Activated CD4-positive, alpha-beta T cell treated with anti-CD3 and anti-CD28 coated beads for 36 hours (primary cell): Measurements from ENCODE around the gene P3H1. TPM values are rescaled to one million over a fixed set of nuclear protein-coding genes. Genes with fewer than 3 reads are reported as not detected.
"Not testable (repeated sequence)": the region's sequence is repeated elsewhere in the genome, so short reads cannot be mapped to it uniquely, and the experiment has no call there.

Experiments
- ATAC-seq: fragments of 200-7000 bp; cut with Tn5 transposase; one replicate; pipeline ENCODE4 v1.10.0; 2021; ENCODE audit warnings: mild to moderate bottlenecking, moderate library complexity
- CTCF ChIA-PET: fragments of 350-600 bp; sonication (Branson Sonifier 250); formaldehyde crosslinking; loops from one replicate; lab custom pipeline; 2021; ENCODE audit warnings: antibody characterized with exemption; lab: Charles Lee
- POLR2A ChIA-PET: fragments of 350-600 bp; sonication (Branson Sonifier 250); formaldehyde crosslinking; loops from one replicate; lab custom pipeline; 2021; ENCODE audit warnings: antibody characterized with exemption, inconsistent platforms; lab: Charles Lee
- DNase-seq: peaks from one replicate; pipeline ENCODE4 v3.0.0-alpha.2; 2020
- H3K27ac Mint-ChIP-seq: one replicate; pipeline ENCODE4 v1.8.0; 2021; ENCODE audit warnings: mixed read lengths
- H3K27me3 Mint-ChIP-seq: one replicate; pipeline ENCODE4 v1.8.0; 2021; ENCODE audit warnings: mixed read lengths
- H3K36me3 Mint-ChIP-seq: one replicate; pipeline ENCODE4 v1.8.0; 2021; ENCODE audit warnings: low read depth, mixed read lengths
- H3K4me1 Mint-ChIP-seq: one replicate; pipeline ENCODE4 v1.8.0; 2021; ENCODE audit warnings: mixed read lengths
- H3K4me3 Mint-ChIP-seq: one replicate; pipeline ENCODE4 v1.8.0; 2021; ENCODE audit warnings: mild to moderate bottlenecking, moderate library complexity, mixed read lengths
- H3K9me3 Mint-ChIP-seq: one replicate; pipeline ENCODE4 v1.8.0; 2021; ENCODE audit warnings: low read depth, mixed read lengths
- intact Hi-C, 2 experiments: fragments of 100-400 bp; cut with DNase I in 1 of 2; cut with micrococcal nuclease in 1 of 2; formaldehyde crosslinking; loops; one replicate each; pipeline versions ENCODE4 v1.14.2 to v1.15.1; 2022 to 2024; cut with DNase I, micrococcal nuclease
- total RNA-seq, 2 experiments: library from RNA; stranded (reverse); gene quantifications; one replicate each; pipeline ENCODE4 v1.2.3, GENCODE V29; 2021

The P3H1 gene
- total RNA-seq, 2 experiments from 2014 or later = 24.3 to 28.8 TPM

DNA sequence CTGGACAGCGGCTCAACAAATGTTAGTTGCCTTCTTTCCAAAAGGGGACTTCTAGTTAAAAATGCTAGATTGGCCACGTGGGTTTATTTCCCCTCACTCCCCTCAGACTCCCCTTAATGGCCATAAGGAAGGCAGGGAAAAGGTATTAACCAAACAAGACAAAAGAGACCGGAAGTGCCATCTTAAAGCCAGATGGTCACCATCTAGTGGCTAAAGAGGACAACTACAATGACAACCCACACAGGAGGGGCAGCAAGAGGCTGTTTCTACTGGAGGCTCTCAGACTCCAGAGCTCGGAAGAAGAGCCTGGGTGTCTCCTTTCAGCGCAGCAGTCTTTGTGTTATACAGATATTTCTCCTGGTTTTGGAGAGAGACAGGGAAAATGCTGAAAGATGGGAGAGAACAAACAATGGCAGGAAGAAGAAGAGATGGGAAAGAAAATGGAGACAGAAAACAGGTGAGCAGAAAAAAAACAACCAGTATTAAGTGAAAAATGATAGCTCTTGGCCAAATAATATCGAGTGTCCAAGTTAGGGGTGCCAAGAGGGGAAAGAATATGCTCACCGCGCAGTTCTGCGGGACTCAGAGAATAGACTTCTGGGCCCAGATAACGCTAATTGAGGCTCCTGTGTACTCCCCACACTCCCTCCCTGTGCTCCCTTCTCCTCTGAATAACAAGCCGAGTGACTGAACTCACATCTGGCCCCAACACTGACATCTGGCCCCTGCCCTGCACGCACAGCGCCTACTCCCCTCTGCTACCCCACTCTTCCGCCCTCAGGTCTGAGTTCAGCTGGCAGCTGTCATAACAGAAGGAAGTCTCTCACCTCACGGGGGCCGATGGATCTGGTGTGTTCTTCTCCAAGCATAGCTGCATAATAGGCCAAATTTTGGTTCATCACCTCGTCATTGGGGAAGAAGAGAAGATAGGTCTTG is 9.6 kb downstream of the P3H1 start:
- Mint-ChIP-seq H3K36me3 (peaks cover 46% of the 10 kb centered on the region), H3K4me1 (peaks cover under 1% of the 10 kb centered on the region), H3K4me3 (no peak overlapping the region), H3K27ac (no peak overlapping the region), H3K27me3 (no peaks in the 10 kb centered on the region), H3K9me3 (no peaks in the 10 kb centered on the region)
- ChIA-PET POLR2A (no interaction called here), CTCF (interaction anchor here (0.6 to 3.6 kb wide), 7 partner anchors 10 to 797 kb away, joined by 3 to 20 read pairs (median 3); partner anchors contain the start of genes C1orf50 and P3H1)
- peak; percentile 39 for ATAC-seq
- no peak for DNase-seq
- intact Hi-C loops = no loop called here

DNA sequence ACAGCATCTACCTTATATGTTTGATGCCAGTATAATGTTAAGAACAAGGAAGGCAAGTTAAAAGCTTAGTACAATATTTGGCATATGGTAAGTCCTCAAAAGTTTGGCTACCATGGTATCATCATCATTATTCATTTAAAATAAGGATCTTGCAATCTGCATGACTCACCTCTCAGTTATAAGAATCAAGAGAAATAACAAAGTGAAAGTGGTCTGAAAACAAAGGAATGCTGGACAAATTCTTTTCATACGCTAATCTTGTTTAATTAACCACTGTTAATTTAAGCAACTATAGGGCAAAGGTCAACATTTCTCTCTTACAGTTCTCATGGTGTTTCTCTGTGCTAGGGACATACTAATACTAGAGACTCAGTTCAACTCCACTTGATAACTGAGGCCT is 13.8 kb downstream of the P3H1 start:
- no peak for ATAC-seq
- no peak for DNase-seq
- H3K27ac Mint-ChIP-seq = no peak overlapping the region
- CTCF ChIA-PET = interaction anchor here (0.6 to 0.8 kb wide), 3 partner anchors 15 to 288 kb away, joined by 3 read pairs; no protein-coding TSS in a partner anchor
- no peaks in the 10 kb centered on the region for H3K9me3 Mint-ChIP-seq
- no peak overlapping the region for H3K4me3 Mint-ChIP-seq
- no peaks in the 10 kb centered on the region for H3K27me3 Mint-ChIP-seq
- no peaks in the 10 kb centered on the region for H3K4me1 Mint-ChIP-seq
- POLR2A ChIA-PET = no interaction called here
- intact Hi-C loops = no loop called here
- H3K36me3 Mint-ChIP-seq = peaks cover 67% of the 10 kb centered on the region

DNA sequence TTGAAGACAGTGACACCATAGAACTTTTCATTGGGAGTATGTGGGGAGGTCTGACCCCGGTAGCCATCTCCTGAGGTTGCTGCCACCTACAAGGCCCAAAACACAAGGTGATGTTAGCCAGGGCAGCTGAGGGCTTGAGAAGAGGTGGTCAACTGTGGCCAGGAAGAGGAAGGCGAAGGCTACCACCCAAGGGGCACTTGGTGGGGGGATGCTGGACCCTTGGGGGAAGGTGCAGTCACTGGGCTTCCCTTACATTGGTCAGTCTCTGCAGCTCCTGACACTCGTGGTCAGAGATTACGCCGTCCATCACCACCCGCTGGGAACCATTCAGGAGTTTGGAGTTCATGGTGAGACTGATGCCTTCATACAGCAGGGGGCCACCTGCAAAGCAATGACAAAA is 14.5 kb downstream of the P3H1 start:
- intact Hi-C loops = no loop called here
- Mint-ChIP-seq H3K9me3 (no peaks in the 10 kb centered on the region), H3K36me3 (peaks cover 64% of the 10 kb centered on the region), H3K27ac (no peak overlapping the region), H3K27me3 (no peaks in the 10 kb centered on the region), H3K4me3 (no peak overlapping the region), H3K4me1 (no peaks in the 10 kb centered on the region)
- ChIA-PET POLR2A (no interaction called here), CTCF (interaction anchor here (0.6 to 0.8 kb wide), 3 partner anchors 15 to 159 kb away, joined by 3 to 5 read pairs (median 3); no protein-coding TSS in a partner anchor)
- ATAC-seq (no peak), DNase-seq (no peak)

DNA sequence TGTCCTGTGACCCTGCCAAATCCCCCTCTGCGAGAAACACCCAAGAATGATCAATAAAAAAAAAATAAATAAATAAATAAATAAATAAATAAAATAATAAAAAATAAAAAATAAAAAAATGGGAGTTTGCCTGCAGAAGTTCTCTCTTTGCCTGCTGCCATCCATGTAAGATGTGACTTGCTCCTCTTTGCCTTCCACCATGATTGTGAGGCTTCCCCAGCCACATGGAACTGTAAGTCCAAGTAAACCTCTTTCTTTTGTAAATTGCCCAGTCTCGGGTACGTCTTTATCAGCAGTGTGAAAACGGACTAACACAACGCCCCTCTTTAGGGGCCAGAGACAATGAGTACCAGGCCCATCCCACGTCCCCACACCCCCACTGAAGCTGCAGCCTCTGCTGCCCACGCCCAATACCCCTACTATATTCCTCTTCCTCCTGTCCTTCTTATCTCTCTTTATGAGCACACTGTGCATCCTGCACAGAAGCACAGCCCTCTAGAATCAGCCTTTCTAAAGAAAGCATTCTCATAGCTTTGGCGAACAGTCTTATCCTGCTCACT is 15.2 kb downstream of the P3H1 start:
- DNase-seq, H3K27me3 Mint-ChIP-seq, intact Hi-C loops, H3K4me1 Mint-ChIP-seq, ATAC-seq, H3K27ac Mint-ChIP-seq, H3K9me3 Mint-ChIP-seq, POLR2A ChIA-PET, H3K4me3 Mint-ChIP-seq: not testable (repeated sequence)
- CTCF ChIA-PET = interaction anchor here (0.6 kb wide), 1 partner anchor 69 kb away, joined by 5 read pairs; no protein-coding TSS in a partner anchor
- peaks cover 63% of the 10 kb centered on the region for H3K36me3 Mint-ChIP-seq

DNA sequence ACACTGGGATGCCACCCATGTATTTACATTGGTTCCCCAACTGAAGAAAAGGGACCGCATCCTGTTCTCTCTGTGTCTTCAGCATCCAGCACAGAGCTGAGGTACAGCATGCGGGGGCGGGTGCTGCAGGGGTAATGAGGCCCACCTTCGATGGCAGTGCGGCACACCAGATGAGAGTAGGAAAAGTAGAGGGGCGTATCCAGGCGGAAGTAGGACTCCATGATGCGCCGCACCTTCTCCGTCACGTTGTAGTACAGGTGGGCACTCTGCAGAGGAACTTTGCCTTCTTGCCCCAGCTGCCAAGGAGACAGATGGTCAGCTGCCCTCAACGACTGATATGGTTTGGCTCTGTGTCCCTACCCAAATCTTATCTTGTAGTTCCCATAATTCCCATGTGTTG is 16.8 kb downstream of the P3H1 start:
- POLR2A ChIA-PET = no interaction called here
- CTCF ChIA-PET = no interaction called here
- no peaks in the 10 kb centered on the region for H3K9me3 Mint-ChIP-seq
- no peaks in the 10 kb centered on the region for H3K4me1 Mint-ChIP-seq
- H3K36me3 Mint-ChIP-seq = peaks cover 52% of the 10 kb centered on the region
- H3K4me3 Mint-ChIP-seq = no peak overlapping the region
- H3K27me3 Mint-ChIP-seq = no peaks in the 10 kb centered on the region
- intact Hi-C loops = no loop called here
- ATAC-seq (no peak), DNase-seq (no peak)
- no peak overlapping the region for H3K27ac Mint-ChIP-seq

DNA sequence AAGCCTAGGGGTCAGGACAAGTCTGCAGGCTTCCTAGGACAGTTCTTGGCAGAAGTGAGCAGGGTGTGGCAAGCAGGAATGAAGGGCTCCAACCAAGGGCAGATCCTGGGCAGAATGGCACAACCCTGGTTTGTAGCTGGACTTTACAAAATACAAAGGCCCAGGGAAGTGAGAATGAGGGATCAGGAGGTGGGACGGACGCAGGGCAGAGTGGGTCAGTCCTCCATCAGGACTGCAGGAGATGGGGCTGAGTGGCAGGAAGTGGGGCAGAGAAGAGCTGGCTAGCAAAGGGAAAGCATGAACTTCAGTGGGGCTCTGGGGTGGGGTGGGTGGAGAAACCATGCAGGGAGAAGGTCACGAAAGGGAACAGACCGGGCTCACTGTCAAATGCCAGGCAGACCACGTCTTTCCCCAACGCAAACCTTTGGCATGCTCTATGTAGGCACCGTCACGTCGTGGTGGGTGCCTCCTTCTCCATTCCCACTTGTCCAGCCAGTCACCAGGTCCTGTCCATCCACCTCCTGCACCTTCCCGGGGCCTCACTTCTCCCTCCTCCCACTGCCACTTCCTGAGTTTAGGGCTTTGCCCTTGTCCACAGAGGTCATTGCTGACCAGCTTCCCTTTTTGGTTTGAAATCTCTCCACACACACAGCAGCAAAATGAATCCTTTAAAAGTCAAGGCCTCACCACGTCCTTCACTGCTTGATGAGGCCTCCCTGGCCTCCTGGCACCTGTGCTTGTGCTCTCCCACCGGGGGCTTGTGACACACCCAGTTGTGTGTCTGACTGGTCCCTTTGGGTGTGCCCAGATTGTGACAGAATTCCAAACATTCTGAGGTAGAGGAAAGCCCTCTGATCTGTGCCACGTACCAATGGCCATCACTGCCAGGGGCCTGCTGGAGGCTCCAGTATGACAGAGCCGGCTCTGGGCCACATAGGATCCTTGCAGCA is 18.1 kb downstream of the P3H1 start:
- H3K9me3 Mint-ChIP-seq = no peaks in the 10 kb centered on the region
- no peak for ATAC-seq
- ChIA-PET POLR2A (no interaction called here), CTCF (interaction anchor here (0.6 to 1.0 kb wide), 3 partner anchors 15 to 1036 kb away, joined by 3 to 4 read pairs (median 3); no protein-coding TSS in a partner anchor)
- intact Hi-C loops = loop anchor here (5.0 kb wide), 2 partner anchors 171 to 406 kb away; no protein-coding TSS in a partner anchor
- DNase-seq = no peak
- no peaks in the 10 kb centered on the region for H3K4me1 Mint-ChIP-seq
- peaks cover 40% of the 10 kb centered on the region for H3K36me3 Mint-ChIP-seq
- no peaks in the 10 kb centered on the region for H3K27me3 Mint-ChIP-seq
- H3K4me3 Mint-ChIP-seq = no peak overlapping the region
- no peak overlapping the region for H3K27ac Mint-ChIP-seq

DNA sequence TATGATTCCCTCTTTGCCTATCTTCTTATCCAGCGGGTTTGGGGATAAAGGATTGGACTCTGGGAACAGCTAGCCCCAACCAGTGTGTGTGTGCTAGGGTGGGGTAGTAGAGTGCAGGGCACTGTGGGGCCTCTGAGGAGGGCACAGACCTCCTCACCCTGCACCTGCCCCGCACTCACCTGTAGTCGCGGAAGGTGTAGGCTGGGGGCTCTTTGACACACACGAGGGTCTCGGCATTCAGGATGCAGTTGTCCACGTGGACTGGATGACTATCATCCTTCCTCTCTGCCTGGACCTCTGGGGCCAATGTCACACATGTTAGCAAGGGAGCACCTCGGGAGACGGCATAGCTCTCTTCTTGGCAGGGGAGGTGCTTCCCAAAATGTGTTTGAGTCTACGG is 18.8 kb downstream of the P3H1 start:
- ATAC-seq = no peak
- ChIA-PET POLR2A (no interaction called here), CTCF (interaction anchor here (0.6 to 1.0 kb wide), 3 partner anchors 9 to 1036 kb away, joined by 3 to 4 read pairs (median 3); no protein-coding TSS in a partner anchor)
- H3K36me3 Mint-ChIP-seq = peaks cover 35% of the 10 kb centered on the region
- H3K27me3 Mint-ChIP-seq = no peaks in the 10 kb centered on the region
- H3K27ac Mint-ChIP-seq = no peak overlapping the region
- no peak for DNase-seq
- intact Hi-C loops = loop anchor here (5.0 kb wide), 2 partner anchors 171 to 406 kb away; no protein-coding TSS in a partner anchor
- no peaks in the 10 kb centered on the region for H3K9me3 Mint-ChIP-seq
- H3K4me3 Mint-ChIP-seq = no peak overlapping the region
- no peaks in the 10 kb centered on the region for H3K4me1 Mint-ChIP-seq

DNA sequence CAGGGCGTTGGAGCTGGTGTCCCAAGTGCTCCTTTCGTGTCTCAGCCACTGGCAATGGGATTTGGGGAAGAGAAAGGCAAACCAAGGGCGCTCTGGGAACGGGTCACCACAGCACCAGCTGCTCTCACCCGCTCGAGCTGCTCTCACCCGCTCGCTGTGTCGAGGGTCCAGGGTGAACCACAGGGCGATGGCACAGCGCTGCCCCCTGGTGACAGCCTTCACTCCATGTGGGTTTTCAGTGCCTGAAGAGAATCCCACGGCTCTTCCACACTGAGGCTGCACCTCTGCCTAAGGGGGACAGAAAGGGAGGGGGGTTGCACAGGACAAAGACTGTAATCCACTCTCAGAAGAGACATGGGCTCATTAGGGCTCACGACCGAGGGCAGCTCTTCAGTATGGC is 19.7 kb downstream of the P3H1 start:
- H3K36me3 Mint-ChIP-seq = peaks cover 29% of the 10 kb centered on the region
- ATAC-seq = peak; percentile 39
- no peaks in the 10 kb centered on the region for H3K9me3 Mint-ChIP-seq
- ChIA-PET CTCF (interaction anchor here (1.0 to 1.1 kb wide), 3 partner anchors 8 to 172 kb away, joined by 3 to 6 read pairs (median 4); no protein-coding TSS in a partner anchor), POLR2A (no interaction called here)
- DNase-seq = peak; percentile 67
- no peaks in the 10 kb centered on the region for H3K27me3 Mint-ChIP-seq
- no peak overlapping the region for H3K27ac Mint-ChIP-seq
- no peaks in the 10 kb centered on the region for H3K4me1 Mint-ChIP-seq
- intact Hi-C loops = loop anchor here (1.0 to 5.0 kb wide), 4 partner anchors 169 to 600 kb away; no protein-coding TSS in a partner anchor
- no peak overlapping the region for H3K4me3 Mint-ChIP-seq

DNA sequence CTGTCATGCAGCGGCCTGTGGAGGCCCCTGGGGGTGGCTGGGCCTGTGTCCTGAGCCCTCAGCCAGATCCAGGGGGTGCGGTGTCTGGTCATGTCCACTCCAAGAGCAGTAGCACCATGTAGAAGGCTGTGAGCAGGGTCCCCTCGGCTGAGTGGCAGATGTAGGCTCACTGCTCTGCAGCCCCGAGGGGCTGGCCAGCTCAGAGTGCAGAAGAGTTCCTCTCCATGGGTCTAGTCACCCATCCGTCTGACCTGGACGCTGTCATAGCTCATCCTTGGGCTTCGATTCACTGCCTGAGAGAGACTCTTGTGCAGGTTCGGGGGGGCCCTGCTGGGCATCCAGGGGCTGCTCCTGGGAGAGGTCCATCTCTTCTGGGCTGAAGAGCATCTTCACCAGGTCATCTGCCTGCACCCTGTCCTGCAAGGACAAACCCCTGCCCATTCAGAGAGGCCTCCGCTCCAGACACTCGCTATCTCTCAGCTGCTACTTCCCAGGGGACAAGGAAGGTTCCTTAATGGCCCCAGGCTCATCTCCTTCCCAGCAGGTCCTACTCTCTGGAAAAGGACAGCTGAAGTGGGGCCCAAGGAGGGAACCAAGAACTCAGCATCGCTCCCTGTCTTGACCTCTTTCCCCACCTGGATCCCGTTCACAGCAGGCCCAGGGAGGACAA is 20.3 kb downstream of the P3H1 start:
- H3K9me3 Mint-ChIP-seq = no peaks in the 10 kb centered on the region
- H3K27ac Mint-ChIP-seq = no peak overlapping the region
- peaks cover 23% of the 10 kb centered on the region for H3K36me3 Mint-ChIP-seq
- no peaks in the 10 kb centered on the region for H3K4me1 Mint-ChIP-seq
- intact Hi-C loops = loop anchor here (1.0 to 5.0 kb wide), 4 partner anchors 168 to 599 kb away; no protein-coding TSS in a partner anchor
- no peak for DNase-seq
- ChIA-PET POLR2A (no interaction called here), CTCF (interaction anchor here (1.0 to 1.1 kb wide), 2 partner anchors 168 to 171 kb away, joined by 4 to 6 read pairs; no protein-coding TSS in a partner anchor)
- no peak for ATAC-seq
- H3K27me3 Mint-ChIP-seq = no peaks in the 10 kb centered on the region
- no peak overlapping the region for H3K4me3 Mint-ChIP-seq

DNA sequence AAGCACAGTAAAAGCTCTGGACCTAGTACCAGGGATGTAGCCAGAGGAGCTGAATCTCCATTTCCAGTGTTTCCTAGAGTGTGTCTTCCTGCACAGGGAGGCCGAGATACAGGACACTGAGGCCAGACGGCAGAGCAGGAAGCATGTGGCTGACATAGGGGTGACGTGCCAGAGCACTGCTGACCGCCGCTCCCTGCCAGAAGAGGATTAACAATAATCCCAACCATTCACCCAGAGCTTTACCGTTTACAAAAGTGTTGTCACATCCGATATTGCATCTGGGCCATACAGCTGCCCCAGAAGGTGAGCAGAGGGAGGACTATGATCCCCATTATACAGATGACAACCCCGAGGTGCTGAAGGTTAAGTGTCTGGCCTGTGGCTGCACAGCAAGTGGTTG is 21.0 kb downstream of the P3H1 start:
- no peak overlapping the region for H3K4me3 Mint-ChIP-seq
- no peak overlapping the region for H3K27ac Mint-ChIP-seq
- H3K27me3 Mint-ChIP-seq = no peaks in the 10 kb centered on the region
- no peak for DNase-seq
- CTCF ChIA-PET = interaction anchor here (1.1 kb wide), 1 partner anchor 170 kb away, joined by 4 read pairs; no protein-coding TSS in a partner anchor
- no peaks in the 10 kb centered on the region for H3K4me1 Mint-ChIP-seq
- POLR2A ChIA-PET = interaction anchor here (0.6 kb wide), 1 partner anchor 21 kb away, joined by 3 read pairs; the partner anchor contains the start of genes C1orf50 and P3H1
- intact Hi-C loops = loop anchor here (5.0 kb wide), 2 partner anchors 169 to 404 kb away; no protein-coding TSS in a partner anchor
- no peaks in the 10 kb centered on the region for H3K9me3 Mint-ChIP-seq
- no peak for ATAC-seq
- peaks cover 22% of the 10 kb centered on the region for H3K36me3 Mint-ChIP-seq
